SK-N-SH (cell line): ENCODE data around the gene MYH6.

Experiments
- CTCF ChIP-seq: fragments of 200-600 bp; sonication (generic); IDR thresholded peaks from 2 replicates; pipeline ENCODE4 v1.6.1; 2017; ENCODE audit warnings: antibody characterized with exemption, mild to moderate bottlenecking, moderate library complexity
- ELF1 ChIP-seq: IDR thresholded peaks from 2 replicates; pipeline ENCODE4 v1.4.0; 2012
- EP300 ChIP-seq, 2 experiments: IDR thresholded peaks; 2 replicates each; pipeline versions ENCODE4 v1.4.0 to v1.6.1; 2012; ENCODE audit warnings: borderline replicate concordance in 1 of 2, low read depth in 1 of 2, low read length in 1 of 2
- MXI1 ChIP-seq: IDR thresholded peaks from 2 replicates; pipeline ENCODE4 v1.6.1; 2012; ENCODE audit warnings: mild to moderate bottlenecking, low read depth, low read length, improper control_type of control experiment
- POLR2AphosphoS5 ChIP-seq: IDR thresholded peaks from 2 replicates; pipeline ENCODE4 v1.6.1; 2012; ENCODE audit warnings: low read depth, low read length
- RCOR1 ChIP-seq: fragments of 150-350 bp; IDR thresholded peaks from 2 replicates; pipeline ENCODE4 v1.6.1; 2017; ENCODE audit warnings: antibody characterized with exemption, low read length
- RFX5 ChIP-seq: IDR thresholded peaks from 2 replicates; pipeline ENCODE4 v1.6.1; 2012; ENCODE audit warnings: mild to moderate bottlenecking, improper control_type of control experiment, low read length
- RXRA ChIP-seq: IDR thresholded peaks from 2 replicates; pipeline ENCODE4 v1.4.0; 2012; ENCODE audit warnings: low read depth, mild to moderate bottlenecking, borderline replicate concordance
- SIN3A ChIP-seq: IDR thresholded peaks from 2 replicates; pipeline ENCODE4 v1.6.1; 2012; ENCODE audit warnings: low read depth, mild to moderate bottlenecking, low read length, moderate library complexity, borderline replicate concordance
- USF2 ChIP-seq: fragments of 150-350 bp; IDR thresholded peaks from 2 replicates; pipeline ENCODE4 v1.6.1; 2017; ENCODE audit warnings: antibody characterized with exemption, low read length, low read depth, borderline replicate concordance
- ZBTB33 ChIP-seq: IDR thresholded peaks from 2 replicates; pipeline ENCODE4 v1.4.0; 2012; ENCODE audit warnings: low read depth, borderline replicate concordance

- TF ChIP-seq MXI1: no peak
- TF ChIP-seq RFX5: no peak
- TF ChIP-seq SIN3A: no peak
- TF ChIP-seq RXRA: no peak
- TF ChIP-seq RCOR1: no peak
- TF ChIP-seq CTCF: no peak
- TF ChIP-seq USF2: no peak
- no peak for TF ChIP-seq ELF1
- TF ChIP-seq EP300 (IDR thresholded peaks at IDR 0.05; ENCODE audit: borderline replicate concordance in 1 of 2, low read depth in 1 of 2, low read length in 1 of 2): no peak
- TF ChIP-seq ZBTB33: no peak
- no peak for TF ChIP-seq POLR2AphosphoS5
Measured at GRCh38 chr14:23449314-23449713, 41.2 kb upstream of the MYH6 start.
